GM19240 (cell line): Measurements from ENCODE around the gene PARP12.
A peak's percentile ranks its signal among the peaks of the same experiment; 100 is the strongest.

ENCODE experiments used
- DNase-seq: peaks from one replicate; pipeline ENCODE4 v3.0.0; 2011; ENCODE audit warnings: low spot score; ENCODE audit not compliant: insufficient read length

PARP12 gene

DNA sequence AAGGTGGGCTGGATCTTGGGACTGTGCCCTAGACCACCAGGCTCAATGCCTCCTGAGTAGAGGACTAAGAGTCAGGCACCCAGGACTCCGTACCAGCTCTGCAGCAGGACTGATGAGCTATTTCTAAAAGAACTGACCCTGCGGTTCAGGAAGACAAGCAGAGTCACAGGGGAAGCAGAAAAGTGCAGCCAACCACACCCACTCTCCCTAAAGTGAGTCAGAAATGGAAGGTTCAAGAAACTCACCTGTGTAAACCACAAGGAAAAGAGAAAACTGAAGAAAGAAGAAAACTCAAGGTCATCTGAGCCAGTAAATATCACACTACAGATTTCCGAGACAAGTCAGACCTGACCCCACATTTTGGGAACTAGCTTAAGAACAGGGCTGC, 2.5 kb downstream of the PARP12 start:
- DNase-seq = no peak

GRCh38 chr7:140059273-140060242, 3.2 kb downstream of the PARP12 start:
- DNase-seq = no peak

DNA sequence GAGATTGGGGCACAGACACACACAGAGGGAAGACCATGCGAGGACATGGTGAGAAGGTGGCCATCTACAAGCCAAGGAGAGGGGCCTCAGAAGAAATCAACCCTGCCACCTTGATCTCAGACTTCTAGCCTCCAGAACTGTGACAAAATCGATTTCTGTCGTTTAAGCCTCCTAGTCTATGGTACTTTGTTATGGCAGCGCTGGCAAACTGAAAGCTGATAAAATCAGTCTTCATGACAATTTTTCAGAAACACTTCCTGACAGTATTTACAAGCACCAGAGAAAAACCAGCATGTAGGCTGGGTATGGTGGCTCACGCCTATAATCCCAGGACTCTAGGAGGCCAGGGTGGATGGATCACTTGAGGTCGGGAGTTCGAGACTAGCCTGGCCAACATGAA, 4.2 kb downstream of the PARP12 start:
- DNase-seq = no peak

- no peak for DNase-seq
Measured at GRCh38 chr7:140057143-140057535, 5.6 kb downstream of the PARP12 start.

GRCh38 chr7:140056431-140057142, 6.2 kb downstream of the PARP12 start:
- DNase-seq = no peak

GRCh38 chr7:140055833-140056232, 6.9 kb downstream of the PARP12 start:
- DNase-seq = no peak

- DNase-seq = no peak
Measured at GRCh38 chr7:140054751-140055150, 8.0 kb downstream of the PARP12 start.

DNA sequence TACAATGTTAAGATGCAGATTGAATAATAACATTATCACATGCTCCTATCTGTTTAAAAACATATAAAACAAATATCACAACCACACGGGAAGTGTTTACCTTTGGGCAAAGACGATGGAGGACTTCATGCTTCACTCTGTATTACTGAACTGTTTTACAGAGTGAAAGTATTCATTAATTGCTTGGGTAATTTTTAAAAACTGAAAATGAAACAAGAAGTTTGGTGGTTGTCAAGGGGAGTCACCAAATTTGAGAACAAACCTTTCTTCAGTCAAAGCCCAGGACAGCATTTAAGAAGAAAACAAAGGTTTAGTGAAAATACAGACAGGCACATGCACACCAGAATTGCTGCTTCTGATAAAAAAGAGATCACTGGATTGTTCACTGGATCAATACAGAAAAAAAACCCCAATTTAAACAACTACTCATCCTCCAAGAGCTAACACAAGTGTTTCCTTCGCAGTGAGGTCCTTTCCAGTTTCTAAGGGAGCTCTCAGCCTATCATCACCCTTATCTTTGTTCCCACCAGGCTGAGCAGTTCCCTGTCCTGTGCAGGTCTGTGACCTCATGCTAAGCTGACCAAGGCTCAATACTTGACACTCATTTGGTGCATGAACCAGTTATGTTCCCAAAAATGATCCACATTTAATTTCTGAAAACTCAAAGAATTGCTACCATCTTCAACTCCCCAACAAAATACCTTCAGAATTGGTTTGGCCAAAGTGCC, 8.8 kb downstream of the PARP12 start:
- DNase-seq = peak; percentile 29

DNA sequence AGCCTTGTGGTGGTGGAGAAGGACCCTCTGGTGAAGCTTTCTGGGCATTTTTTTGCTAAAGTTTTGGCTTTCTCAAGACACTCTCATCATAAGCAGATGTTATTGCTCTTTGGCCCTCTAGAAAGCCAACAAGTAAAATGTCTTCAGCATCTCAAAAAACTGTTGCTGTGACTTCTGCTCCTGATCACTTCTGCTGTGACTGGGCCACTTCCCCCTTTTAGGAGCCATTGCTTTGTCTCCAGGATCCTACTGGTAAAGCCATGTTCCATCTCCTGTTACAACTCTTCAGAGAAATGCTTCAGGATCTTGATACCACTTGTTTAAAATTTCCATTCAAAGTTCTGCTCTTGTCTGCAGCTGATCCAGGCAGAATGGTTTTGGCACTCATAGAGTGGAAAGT, 10.9 kb downstream of the PARP12 start:
- DNase-seq = no peak

- no peak for DNase-seq
Measured at GRCh38 chr7:140050100-140050499, 12.7 kb downstream of the PARP12 start.

- no peak for DNase-seq
Measured at GRCh38 chr7:140049339-140050024, 13.3 kb downstream of the PARP12 start.

GRCh38 chr7:140048989-140049338, 13.8 kb downstream of the PARP12 start:
- no peak for DNase-seq

GRCh38 chr7:140048138-140048537, 14.6 kb downstream of the PARP12 start:
- DNase-seq = no peak

- no peak for DNase-seq
Measured at GRCh38 chr7:140047197-140047596, 15.6 kb downstream of the PARP12 start.

DNA sequence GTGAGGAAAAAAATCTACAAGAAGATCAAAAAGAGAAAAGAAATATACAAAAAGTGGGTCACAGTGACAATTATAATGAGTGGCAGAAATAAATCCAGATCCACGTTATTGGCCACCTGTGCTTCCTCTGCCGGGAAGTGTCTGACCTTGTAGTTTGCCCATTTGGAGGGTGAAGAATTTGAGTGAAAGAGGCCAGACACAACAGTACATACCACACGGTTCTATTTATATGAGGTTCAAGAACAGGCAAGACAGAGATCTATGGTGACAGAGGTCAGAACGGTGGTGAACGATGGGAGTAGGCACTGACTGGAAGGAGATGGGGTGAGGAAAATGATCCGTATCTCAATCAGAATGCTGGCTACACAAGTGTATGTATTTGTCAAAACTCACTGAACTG, 17.1 kb downstream of the PARP12 start:
- DNase-seq = no peak

- DNase-seq = no peak
Measured at GRCh38 chr7:140044251-140044650, 18.5 kb downstream of the PARP12 start.

DNA sequence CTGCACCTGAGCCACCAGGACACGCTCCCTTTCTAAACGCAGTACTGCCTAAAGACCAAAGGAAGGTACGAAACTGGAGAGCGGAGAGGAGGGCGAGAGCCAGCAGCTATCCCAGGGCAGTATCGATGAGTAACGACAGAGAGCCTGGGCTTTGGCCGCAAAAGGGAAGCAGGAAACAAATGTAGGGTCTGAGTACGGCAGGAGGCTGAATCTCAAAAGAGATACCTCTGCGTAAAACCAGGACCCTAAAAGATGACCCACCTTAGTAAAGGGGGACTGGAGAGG, 20.4 kb downstream of the PARP12 start:
- no peak for DNase-seq

DNA sequence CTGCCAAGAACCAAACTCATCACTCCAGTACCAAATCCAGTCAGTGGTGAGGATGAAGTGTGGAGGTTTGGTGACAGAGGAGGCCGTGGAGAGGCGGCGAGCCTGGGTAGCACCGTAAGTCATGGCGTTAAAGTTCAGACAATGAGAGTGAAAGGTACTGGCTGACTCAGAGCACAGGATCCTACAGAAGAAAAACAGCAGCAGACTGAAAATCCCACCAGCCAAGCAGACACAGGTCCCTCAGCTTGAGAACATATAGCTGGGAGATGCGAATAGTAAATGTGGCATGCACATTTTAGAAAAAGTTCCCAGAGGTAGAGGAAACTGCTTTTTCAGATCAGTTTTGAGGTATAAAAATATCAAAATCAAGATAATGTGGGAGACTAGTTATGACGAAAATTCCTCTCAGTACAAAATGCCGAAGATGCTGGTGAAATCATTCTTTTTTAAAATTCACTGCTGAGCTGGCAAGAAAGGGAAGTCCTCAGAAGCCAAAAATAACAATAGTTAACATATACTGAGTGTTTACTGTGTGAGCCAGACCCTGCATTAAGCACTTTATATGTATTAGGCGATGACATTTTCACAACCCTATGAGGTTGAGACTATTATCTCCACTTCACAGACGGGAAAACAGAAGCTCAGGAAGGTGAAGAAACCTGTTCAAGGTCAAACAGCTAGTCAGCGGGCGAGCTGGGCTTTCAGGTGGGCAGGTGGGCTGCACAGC, 20.9 kb downstream of the PARP12 start:
- no peak for DNase-seq

DNA sequence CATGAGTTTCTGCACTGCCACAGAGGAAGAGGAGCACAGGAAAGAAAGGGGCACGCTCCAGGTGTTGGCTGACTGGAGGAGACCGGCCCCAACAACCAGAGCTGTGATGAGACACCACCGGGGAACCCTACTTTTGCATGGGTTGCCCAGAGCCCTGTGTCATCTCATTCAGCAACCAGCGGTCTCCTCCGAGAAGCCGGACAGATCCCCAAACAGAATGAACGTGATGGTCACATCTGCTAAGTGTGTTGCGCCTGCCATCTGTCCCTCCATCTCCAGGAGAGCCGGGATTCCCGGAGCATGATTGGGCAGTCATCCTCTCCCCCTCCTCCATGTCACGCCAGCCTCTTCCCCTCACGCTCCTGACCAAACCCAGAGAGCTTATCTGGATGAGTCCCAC, 22.9 kb downstream of the PARP12 start:
- DNase-seq = no peak

- no peak for DNase-seq
Measured at GRCh38 chr7:140039066-140039465, 23.7 kb downstream of the PARP12 start.
